NB4 (cell line): ENCODE measurements around the gene DRC3.

ENCODE experiments used
- DNase-seq: peaks from one replicate; pipeline ENCODE4 v3.0.0; 2010; ENCODE audit warnings: low read depth
- H3K4me3 ChIP-seq: one replicate; pipeline ENCODE4 v1.5.1; 2011; ENCODE audit warnings: mild to moderate bottlenecking, low read depth, low read length, moderate library complexity
- MYC ChIP-seq: IDR thresholded peaks from 2 replicates; pipeline ENCODE4 v1.6.1; 2011; ENCODE audit warnings: low read depth, low read length
- POLR2A ChIP-seq: IDR thresholded peaks from 2 replicates; pipeline ENCODE4 v1.6.1; 2011; ENCODE audit warnings: mild to moderate bottlenecking; ENCODE audit not compliant: insufficient read length; ENCODE audit errors: extremely low read depth
- TF ChIP-seq, protein P1 (sequence below): IDR thresholded peaks from one replicate; pipeline ENCODE4 v1.5.1; 2012; ENCODE audit warnings: low read depth, low read length
- TF ChIP-seq, protein P2 (sequence below): IDR thresholded peaks from 2 replicates; pipeline ENCODE4 v1.6.1; 2011; ENCODE audit warnings: low read depth, low read length

Gene DRC3

GRCh38 chr17:17971431-17972125, 1.1 kb upstream of the DRC3 start:
- TF ChIP-seq, protein P1, sequence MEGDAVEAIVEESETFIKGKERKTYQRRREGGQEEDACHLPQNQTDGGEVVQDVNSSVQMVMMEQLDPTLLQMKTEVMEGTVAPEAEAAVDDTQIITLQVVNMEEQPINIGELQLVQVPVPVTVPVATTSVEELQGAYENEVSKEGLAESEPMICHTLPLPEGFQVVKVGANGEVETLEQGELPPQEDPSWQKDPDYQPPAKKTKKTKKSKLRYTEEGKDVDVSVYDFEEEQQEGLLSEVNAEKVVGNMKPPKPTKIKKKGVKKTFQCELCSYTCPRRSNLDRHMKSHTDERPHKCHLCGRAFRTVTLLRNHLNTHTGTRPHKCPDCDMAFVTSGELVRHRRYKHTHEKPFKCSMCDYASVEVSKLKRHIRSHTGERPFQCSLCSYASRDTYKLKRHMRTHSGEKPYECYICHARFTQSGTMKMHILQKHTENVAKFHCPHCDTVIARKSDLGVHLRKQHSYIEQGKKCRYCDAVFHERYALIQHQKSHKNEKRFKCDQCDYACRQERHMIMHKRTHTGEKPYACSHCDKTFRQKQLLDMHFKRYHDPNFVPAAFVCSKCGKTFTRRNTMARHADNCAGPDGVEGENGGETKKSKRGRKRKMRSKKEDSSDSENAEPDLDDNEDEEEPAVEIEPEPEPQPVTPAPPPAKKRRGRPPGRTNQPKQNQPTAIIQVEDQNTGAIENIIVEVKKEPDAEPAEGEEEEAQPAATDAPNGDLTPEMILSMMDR: no peak
- TF ChIP-seq POLR2A: no peak
- TF ChIP-seq MYC: no peak
- TF ChIP-seq, protein P2, sequence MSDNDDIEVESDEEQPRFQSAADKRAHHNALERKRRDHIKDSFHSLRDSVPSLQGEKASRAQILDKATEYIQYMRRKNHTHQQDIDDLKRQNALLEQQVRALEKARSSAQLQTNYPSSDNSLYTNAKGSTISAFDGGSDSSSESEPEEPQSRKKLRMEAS: no peak
- peak overlapping the region; percentile 60 for H3K4me3 ChIP-seq
- no peak for DNase-seq

DNA sequence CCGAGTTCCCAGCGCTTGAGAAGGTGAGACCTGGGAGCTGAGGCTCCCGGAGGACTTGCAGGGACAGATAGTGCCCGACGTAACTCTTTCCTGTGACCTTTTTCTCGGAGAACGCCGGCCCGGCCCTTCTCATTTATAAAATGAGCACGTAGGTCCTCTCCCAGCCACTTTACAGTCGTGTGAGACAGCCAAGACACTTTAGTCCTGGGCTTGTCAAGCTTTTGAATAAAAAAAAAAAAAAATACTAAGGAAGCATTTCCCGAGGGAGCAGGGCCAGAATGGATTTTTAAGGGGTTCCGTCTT, 241 bp downstream of the DRC3 start:
- no peak for DNase-seq
- peak overlapping the region; percentile 58 for H3K4me3 ChIP-seq
- TF ChIP-seq, protein P1: no peak
- TF ChIP-seq POLR2A: no peak
- no peak for TF ChIP-seq MYC
- TF ChIP-seq, protein P2: no peak

GRCh38 chr17:17975436-17975835, 2.8 kb downstream of the DRC3 start:
- H3K4me3 ChIP-seq: no peak overlapping the region
- TF ChIP-seq, protein P2: no peak
- TF ChIP-seq, protein P1: no peak
- no peak for TF ChIP-seq MYC
- no peak for TF ChIP-seq POLR2A
- DNase-seq: peak; percentile 85

- no peak for TF ChIP-seq MYC
- TF ChIP-seq, protein P1: no peak
- no peak overlapping the region for H3K4me3 ChIP-seq
- DNase-seq: no peak
Measured at GRCh38 chr17:17976931-17977570, 4.4 kb downstream of the DRC3 start.

GRCh38 chr17:17978481-17979424, 6.1 kb downstream of the DRC3 start:
- H3K4me3 ChIP-seq: no peak overlapping the region
- peak; percentile 76 for DNase-seq
- 0 out of 2 replicates have a peak, but pooled peaks have one; percentile 20 for TF ChIP-seq MYC
- TF ChIP-seq, protein P1: no peak
